ENCODE data around the gene GRIK3.

DNA sequence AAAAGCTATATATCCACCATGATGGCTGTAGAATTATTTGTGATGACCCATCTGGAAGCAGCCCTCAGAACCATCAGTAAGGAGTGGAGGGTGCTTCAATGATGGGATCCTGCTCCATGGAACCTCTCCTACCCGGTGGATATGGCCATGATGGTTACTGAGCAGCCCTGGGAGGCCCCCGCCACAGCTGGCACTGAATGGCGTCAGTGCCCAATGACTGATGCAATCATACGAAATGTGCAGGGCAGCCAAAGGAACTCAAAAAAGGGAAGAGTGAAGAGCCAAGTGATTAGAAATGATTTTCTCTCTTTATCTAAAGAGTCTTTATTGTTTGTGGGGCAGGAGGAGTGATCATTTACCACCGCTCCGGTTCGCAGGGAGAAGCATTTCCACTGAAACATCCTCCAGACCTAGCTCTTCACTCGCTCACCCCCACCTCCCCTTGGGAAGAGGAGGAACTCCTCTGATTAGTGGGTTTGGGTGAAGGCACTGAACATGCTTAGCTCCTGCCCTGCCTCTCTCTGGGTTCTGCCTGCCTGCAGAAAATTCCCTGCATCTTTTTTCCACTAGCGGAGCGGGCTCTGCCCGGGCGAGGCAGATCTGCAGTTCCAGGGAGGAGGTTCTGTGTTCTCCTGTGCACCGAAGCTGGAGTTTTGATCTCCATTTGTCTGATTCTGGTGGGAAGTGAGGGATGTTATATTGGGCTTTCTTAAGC is 260.3 kb downstream of the GRIK3 start:
- TF ChIP-seq BHLHE40 (IDR thresholded peaks at IDR 0.05; ENCODE audit: borderline replicate concordance) (no peak), FOXM1 (IDR thresholded peaks at IDR 0.05; ENCODE audit: borderline replicate concordance) (no peak), SUZ12 (IDR thresholded peaks at IDR 0.05) (no peak), NFRKB (IDR thresholded peaks at IDR 0.05) (no peak), ARNT (IDR thresholded peaks at IDR 0.05) (no peak), FOXK2 (IDR thresholded peaks at IDR 0.05) (no peak), ZNF384 (IDR thresholded peaks at IDR 0.05) (no peak), ELF4 (IDR thresholded peaks at IDR 0.05) (no peak), SP1 (IDR thresholded peaks at IDR 0.05) (no peak), L3MBTL2 (conservative IDR thresholded peaks at IDR 0.05) (no peak), TARDBP (IDR thresholded peaks at IDR 0.05) (no peak)
- TF ChIP-seq, protein P1, sequence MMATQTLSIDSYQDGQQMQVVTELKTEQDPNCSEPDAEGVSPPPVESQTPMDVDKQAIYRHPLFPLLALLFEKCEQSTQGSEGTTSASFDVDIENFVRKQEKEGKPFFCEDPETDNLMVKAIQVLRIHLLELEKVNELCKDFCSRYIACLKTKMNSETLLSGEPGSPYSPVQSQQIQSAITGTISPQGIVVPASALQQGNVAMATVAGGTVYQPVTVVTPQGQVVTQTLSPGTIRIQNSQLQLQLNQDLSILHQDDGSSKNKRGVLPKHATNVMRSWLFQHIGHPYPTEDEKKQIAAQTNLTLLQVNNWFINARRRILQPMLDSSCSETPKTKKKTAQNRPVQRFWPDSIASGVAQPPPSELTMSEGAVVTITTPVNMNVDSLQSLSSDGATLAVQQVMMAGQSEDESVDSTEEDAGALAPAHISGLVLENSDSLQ (IDR thresholded peaks at IDR 0.05), result no peak

All from HEK293T (cell line).